H1 (cell line): ENCODE data around the gene FCF1. TPM values are rescaled to one million over a fixed set of nuclear protein-coding genes. Genes with fewer than 3 reads are reported as not detected.

Source experiments
- CTCF ChIA-PET: fragments of 300-600 bp; sonication (Branson Sonifier 250); formaldehyde crosslinking; loops from one replicate; lab custom pipeline; 2021; ENCODE audit not compliant: partially characterized antibody; lab: Charles Lee
- POLR2A ChIA-PET: fragments of 300-600 bp; sonication (Branson Sonifier 250); formaldehyde crosslinking; loops from one replicate; lab custom pipeline; 2021; ENCODE audit warnings: inconsistent platforms; ENCODE audit not compliant: partially characterized antibody; lab: Charles Lee
- DNase-seq, 2 experiments: peaks; one replicate each; pipeline versions ENCODE4 v3.0.0 to v3.0.0-alpha.2; 2010 to 2022; ENCODE audit warnings: low spot score in 2 of 2, low read depth in 1 of 2, mixed read lengths in 1 of 2
- FAIRE-seq: peaks from 2 replicates; lab custom pipeline; 2011; peaks lifted over from hg19 to GRCh38; lab: Jason Lieb, UNC
- H2AFZ ChIP-seq: 2 replicates; pipeline ENCODE4 v1.8.1; 2012; ENCODE audit warnings: low read length, inconsistent platforms
- H2AK5ac ChIP-seq: 2 replicates; pipeline ENCODE4 v1.6.1; 2013; ENCODE audit warnings: low read depth, low read length
- H2BK120ac ChIP-seq: replicated peaks from 2 replicates; pipeline ENCODE3; 2013; ENCODE audit warnings: low read depth, low read length, inconsistent platforms
- H2BK12ac ChIP-seq: 2 replicates; pipeline ENCODE4 v1.6.1; 2013; ENCODE audit warnings: low read depth, low read length
- H2BK15ac ChIP-seq: 2 replicates; pipeline ENCODE4 v1.6.1; 2013; ENCODE audit warnings: low read length
- H2BK20ac ChIP-seq: 2 replicates; pipeline ENCODE4 v1.6.1; 2013; ENCODE audit warnings: low read length
- H2BK5ac ChIP-seq: 2 replicates; pipeline ENCODE4 v1.6.1; 2013; ENCODE audit warnings: low read depth, low read length
- H3K14ac ChIP-seq: 2 replicates; pipeline ENCODE4 v1.6.1; 2013; ENCODE audit warnings: inconsistent platforms; ENCODE audit not compliant: insufficient read length
- H3K18ac ChIP-seq: 2 replicates; pipeline ENCODE4 v1.6.1; 2013; ENCODE audit warnings: low read length; ENCODE audit errors: extremely low read depth
- H3K23ac ChIP-seq: 2 replicates; pipeline ENCODE4 v1.6.1; 2013; ENCODE audit warnings: inconsistent platforms; ENCODE audit not compliant: insufficient read length
- H3K23me2 ChIP-seq: 2 replicates; pipeline ENCODE4 v1.6.1; 2013; ENCODE audit warnings: low read depth, low read length
- H3K27ac ChIP-seq: 2 replicates; pipeline ENCODE4 v1.6.1; 2011; ENCODE audit warnings: low read depth, low read length, inconsistent platforms
- H3K27me3 ChIP-seq, 4 experiments: replicated peaks in 1 of 4; 1 replicate in 1 of 4; 2 replicates in 3 of 4; pipeline versions ENCODE4 v1.6.1 to v1.8.1; 2011 to 2013; ENCODE audit warnings: low read length in 3 of 4, mild to moderate bottlenecking in 3 of 4, inconsistent platforms in 2 of 4, mixed read lengths in 2 of 4, moderate library complexity in 1 of 4; ENCODE audit not compliant: control insufficient read depth in 3 of 4, insufficient read depth in 3 of 4; ENCODE audit errors: extremely low read depth in 1 of 4
- H3K36me3 ChIP-seq, 4 experiments: 2 replicates each; pipeline versions ENCODE4 v1.6.1 to v1.8.1; 2011 to 2013; ENCODE audit warnings: mild to moderate bottlenecking in 4 of 4, low read length in 3 of 4, moderate library complexity in 2 of 4, control low read depth in 1 of 4, inconsistent platforms in 1 of 4; ENCODE audit not compliant: insufficient read depth in 4 of 4, control insufficient read depth in 2 of 4
- H3K4ac ChIP-seq: replicated peaks from 2 replicates; pipeline ENCODE3; 2013; ENCODE audit warnings: low read length, low read depth, mixed read lengths, inconsistent platforms; ENCODE audit not compliant: insufficient read length
- H3K4me1 ChIP-seq, 4 experiments: replicated peaks in 1 of 4; 1 replicate in 1 of 4; 2 replicates in 3 of 4; pipeline versions ENCODE4 v1.6.1 to v1.8.1; 2011 to 2013; ENCODE audit warnings: low read length in 3 of 4, inconsistent platforms in 2 of 4, mixed read lengths in 1 of 4; ENCODE audit not compliant: insufficient read depth in 4 of 4, control insufficient read depth in 3 of 4
- H3K4me2 ChIP-seq, 2 experiments: 2 replicates each; pipeline versions ENCODE4 v1.6.1 to v1.8.1; 2011 to 2013; ENCODE audit warnings: low read depth in 2 of 2, low read length in 2 of 2, control low read depth in 1 of 2, inconsistent platforms in 1 of 2, mild to moderate bottlenecking in 1 of 2; ENCODE audit not compliant: insufficient read depth in 1 of 2
- H3K4me3 ChIP-seq, 4 experiments: fragments of 200-600, 300-600 bp in 1 of 4; sonication (generic), shearing (Covaris generic), sonication (Bioruptor Twin) in 1 of 4; 2 replicates each; pipeline versions ENCODE4 v1.5.1 to v1.8.1; 2011 to 2016; ENCODE audit warnings: low read length in 4 of 4, low read depth in 3 of 4, control low read depth in 2 of 4, inconsistent platforms in 2 of 4, mild to moderate bottlenecking in 2 of 4, mixed read lengths in 1 of 4, moderate library complexity in 1 of 4; ENCODE audit not compliant: insufficient read depth in 2 of 4; ENCODE audit errors: extremely low read depth in 1 of 4
- H3K56ac ChIP-seq: replicated peaks from 2 replicates; pipeline ENCODE3; 2013; ENCODE audit warnings: low read depth, mild to moderate bottlenecking, mixed read lengths, low read length, inconsistent platforms; ENCODE audit not compliant: insufficient read length
- H3K79me1 ChIP-seq: 2 replicates; pipeline ENCODE4 v1.6.1; 2013; ENCODE audit warnings: low read depth, low read length, control low read depth
- H3K79me2 ChIP-seq, 2 experiments: 2 replicates each; pipeline versions ENCODE4 v1.6.1 to v1.8.1; 2012 to 2013; ENCODE audit warnings: low read length in 2 of 2, mild to moderate bottlenecking in 2 of 2, inconsistent platforms in 1 of 2; ENCODE audit not compliant: insufficient read depth in 2 of 2, control insufficient read depth in 1 of 2
- H3K9ac ChIP-seq, 4 experiments: replicated peaks in 1 of 4; 1 replicate in 1 of 4; 2 replicates in 3 of 4; pipeline versions ENCODE4 v1.6.1 to v1.8.1; 2011 to 2013; ENCODE audit warnings: low read depth in 3 of 4, low read length in 3 of 4, control low read depth in 2 of 4, mild to moderate bottlenecking in 2 of 4, moderate library complexity in 2 of 4, inconsistent platforms in 1 of 4; ENCODE audit errors: extremely low read depth in 1 of 4
- H3K9me3 ChIP-seq, 2 experiments: 2 replicates each; pipeline versions ENCODE4 v1.6.1 to v1.8.1; 2012 to 2013; ENCODE audit warnings: mild to moderate bottlenecking in 2 of 2, moderate library complexity in 2 of 2, control low read depth in 1 of 2, inconsistent platforms in 1 of 2, low read depth in 1 of 2, low read length in 1 of 2, mixed read lengths in 1 of 2; ENCODE audit not compliant: insufficient read depth in 2 of 2
- H4K20me1 ChIP-seq, 2 experiments: replicated peaks in 1 of 2; 2 replicates each; pipeline versions ENCODE3 to v1.8.1; 2011 to 2013; ENCODE audit warnings: inconsistent platforms in 2 of 2, low read length in 2 of 2, mild to moderate bottlenecking in 1 of 2; ENCODE audit not compliant: insufficient read depth in 2 of 2, control insufficient read depth in 1 of 2
- H4K5ac ChIP-seq: 2 replicates; pipeline ENCODE4 v1.6.1; 2013; ENCODE audit warnings: low read length, low read depth, mixed read lengths, inconsistent platforms; ENCODE audit not compliant: insufficient read length
- H4K8ac ChIP-seq: 2 replicates; pipeline ENCODE4 v1.8.0; 2013; ENCODE audit warnings: mild to moderate bottlenecking, moderate library complexity, low read length, inconsistent platforms; ENCODE audit not compliant: insufficient read depth; ENCODE audit errors: extremely low read depth
- H4K91ac ChIP-seq: replicated peaks from 2 replicates; pipeline ENCODE3; 2013; ENCODE audit warnings: low read length, mixed read lengths, inconsistent platforms; ENCODE audit not compliant: insufficient read length
- SP4 ChIP-seq: IDR thresholded peaks from 2 replicates; pipeline ENCODE4 v1.6.1; 2012; ENCODE audit warnings: low read length, inconsistent platforms
- ZNF274 ChIP-seq: IDR thresholded peaks from 2 replicates; pipeline ENCODE4 v1.7.0; 2012; ENCODE audit warnings: low read length, borderline replicate concordance; ENCODE audit errors: extremely low read depth
- WGBS, 2 experiments: shearing (Covaris generic) in 1 of 2; methylation state at CpG; one replicate each; pipeline versions ENCODE4 v1.1.6 to v1.1.7; 2013 to 2015; ENCODE audit warnings: low lambda C conversion rate in 2 of 2, mixed read lengths in 2 of 2, inconsistent platforms in 1 of 2, low coverage in 1 of 2, missing lambda C conversion rate in 1 of 2; ENCODE audit not compliant: insufficient replicate concordance in 2 of 2, insufficient coverage in 1 of 2, insufficient read length in 1 of 2; ENCODE audit errors: extremely low coverage in 1 of 2, missing lambda C conversion rate in 1 of 2; 5-methylcytosine and 5-hydroxymethylcytosine counted together
- polyA plus RNA-seq, 7 experiments: library from polyadenylated mRNA; depleted of rRNA in 3 of 7; stranded (reverse) in 5 of 7; unstranded in 2 of 7; fragments of >200 nt in 5 of 7; fragments of 200-250 nt in 2 of 7; gene quantifications; 1 replicate in 5 of 7; 2 replicates in 1 of 7; 4 replicates in 1 of 7; pipeline versions ENCODE4 v1.2.1 to v1.2.3, GENCODE V29; 2011 to 2013; ENCODE audit warnings: missing spikeins in 2 of 7, mixed read lengths in 2 of 7
- total RNA-seq: library from RNA; stranded (reverse); fragmentation: NEBNext Ultra II Directional; extraction: Animal tissue kit (Norgen Biotek cat#: 25700); gene quantifications from 2 replicates; pipeline ENCODE4 v1.2.1, GENCODE V29; 2021

Gene FCF1
- total and polyA plus RNA-seq, 2 of the 8 experiments (the other 6 are each of a cell fraction or from before 2014, with no cell fraction given): 48.1 to 84.3 TPM

GRCh38 chr14:74703043-74703442 is 9.9 kb upstream of the FCF1 start:
- no peak overlapping the region for H4K91ac ChIP-seq
- H2BK12ac ChIP-seq: no peak overlapping the region
- H4K5ac ChIP-seq: no peak overlapping the region
- no peak overlapping the region for H3K4me3 ChIP-seq
- H3K9me3 ChIP-seq: peaks cover 16 to 18% of the 10 kb centered on the region in 2 experiments; a peak in 3 of 4 replicates
- no peak overlapping the region for H3K14ac ChIP-seq
- H3K4me1 ChIP-seq: no peaks in the 10 kb centered on the region
- TF ChIP-seq ZNF274: no peak
- no peak for TF ChIP-seq SP4
- peaks cover 0 to 2% of the 10 kb centered on the region in 2 experiments for H4K20me1 ChIP-seq
- H3K9ac ChIP-seq: no peak overlapping the region
- H3K4me2 ChIP-seq: no peak overlapping the region
- H2AFZ ChIP-seq: no peak overlapping the region
- no peak overlapping the region for H3K18ac ChIP-seq
- H2AK5ac ChIP-seq: no peak overlapping the region
- no peak overlapping the region for H2BK5ac ChIP-seq
- no peak overlapping the region for H3K23ac ChIP-seq
- peaks cover 0 to 67% of the 10 kb centered on the region in 2 experiments; a peak in 2 of 4 replicates for H3K79me2 ChIP-seq
- no peaks in the 10 kb centered on the region for H3K23me2 ChIP-seq
- no peak overlapping the region for H2BK20ac ChIP-seq
- no peak overlapping the region for H3K27ac ChIP-seq
- H3K56ac ChIP-seq: no peak overlapping the region
- ChIA-PET POLR2A (interaction anchor here (1.7 kb wide), 1 partner anchor 13 kb away, joined by 6 read pairs; no protein-coding TSS in a partner anchor), CTCF (no interaction called here)
- H2BK15ac ChIP-seq: no peak overlapping the region
- DNase-seq (no peak), FAIRE-seq (no peak)
- no peak overlapping the region for H3K4ac ChIP-seq
- no peak overlapping the region for H2BK120ac ChIP-seq
- peaks cover 0 to 3% (median 0%) of the 10 kb centered on the region in 4 experiments; a peak in 1 of 8 replicates for H3K36me3 ChIP-seq
- WGBS, 2 experiments: 97% methylated on average over 3 of the region's 3 CpGs; no CpG with 5 or more reads in 1 of the 2 experiments
- H3K79me1 ChIP-seq: peaks cover 3% of the 10 kb centered on the region; the same call in 1 of the 2 replicates
- no peak overlapping the region for H4K8ac ChIP-seq
- H3K27me3 ChIP-seq: no peaks in the 10 kb centered on the region
